Measurements from ENCODE around the gene TET2.

GRCh38 chr4:105192474-105192873, 45.8 kb downstream of the TET2 start:
- TF ChIP-seq CTCF (IDR thresholded peaks at IDR 0.05) (no peak), POLR2A (IDR thresholded peaks at IDR 0.05) (no peak)
